ENCODE data around the gene JMJD1C. TPM values are rescaled to one million over a fixed set of nuclear protein-coding genes. Genes with fewer than 3 reads are reported as not detected.
"Not testable (repeated sequence)": the region's sequence is repeated elsewhere in the genome, so short reads cannot be mapped to it uniquely, and the experiment has no call there.

Gene JMJD1C
- total RNA-seq, 2 donors from 2014 or later: 39.2 to 50.7 TPM

DNA sequence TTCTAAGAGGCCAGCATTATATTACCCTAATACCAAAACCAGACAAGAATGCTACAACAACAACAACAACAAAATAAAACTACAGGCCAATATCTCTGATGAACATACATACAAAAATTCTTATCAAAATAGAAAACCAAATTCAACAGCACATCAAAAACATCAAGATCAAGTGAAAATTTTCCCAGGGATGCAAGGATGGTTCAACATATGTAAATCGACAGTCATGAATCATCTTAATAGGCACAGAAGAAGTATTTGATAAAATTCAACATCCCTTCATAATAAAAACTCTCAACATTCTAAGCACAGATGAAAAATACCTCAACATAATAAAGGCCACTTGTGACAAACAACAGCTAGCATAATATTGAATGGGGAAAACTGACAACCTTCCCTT is 75.3 kb downstream of the JMJD1C start:
- H3K9me3 Mint-ChIP-seq: peaks cover 3% of the 10 kb centered on the region
- no peak overlapping the region for H3K4me3 Mint-ChIP-seq
- ATAC-seq (no peak), DNase-seq (ENCODE audit: low spot score) (no peak)
- H3K36me3 Mint-ChIP-seq: peaks cover 15% of the 10 kb centered on the region
- peaks cover 38 to 51% of the 10 kb centered on the region in 2 donors for H3K4me1 Mint-ChIP-seq (ENCODE audit: low read depth in 2 of 2)
- H3K27ac Mint-ChIP-seq: peak overlapping the region in 1 of 2 donors; percentile 41
- H3K27me3 Mint-ChIP-seq: peaks cover 22 to 25% of the 10 kb centered on the region in 2 donors

DNA sequence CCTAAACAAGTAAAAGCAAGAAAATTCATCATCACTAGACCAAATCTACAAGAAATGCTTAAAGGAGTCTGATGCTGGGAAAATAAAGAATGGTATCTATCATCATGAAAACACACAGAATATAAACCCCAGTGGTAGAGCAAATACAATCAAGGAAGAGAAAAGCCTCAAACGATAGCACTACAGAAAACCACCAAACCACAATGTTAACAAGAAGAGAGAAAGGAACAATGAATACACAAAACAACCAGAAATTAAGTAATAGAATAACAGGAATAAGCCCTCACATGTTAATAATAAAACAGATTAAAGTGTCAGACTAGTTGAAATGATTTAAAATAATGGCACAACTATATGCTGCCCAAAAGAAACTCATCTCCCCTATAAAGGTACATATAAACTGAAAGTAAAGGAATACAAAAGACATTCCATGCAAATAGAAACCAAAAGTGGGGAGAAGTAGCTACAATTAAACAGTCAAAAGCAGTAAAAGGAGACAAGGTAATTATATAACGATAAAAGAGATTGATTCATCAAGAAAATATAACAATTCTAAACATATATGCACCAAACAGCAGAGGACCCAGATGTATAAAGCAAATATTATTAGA is 77.3 kb downstream of the JMJD1C start:
- no peak overlapping the region for H3K27ac Mint-ChIP-seq
- H3K27me3 Mint-ChIP-seq: peaks cover 22 to 25% of the 10 kb centered on the region in 2 donors
- H3K4me1 Mint-ChIP-seq (ENCODE audit: low read depth in 2 of 2): peaks cover 43 to 57% of the 10 kb centered on the region in 2 donors
- ATAC-seq (peak; percentile 49 to 74), DNase-seq (ENCODE audit: low spot score) (no peak)
- peaks cover 15% of the 10 kb centered on the region for H3K36me3 Mint-ChIP-seq
- peak overlapping the region; percentile 61 for H3K4me3 Mint-ChIP-seq
- H3K9me3 Mint-ChIP-seq: peaks cover 3% of the 10 kb centered on the region

DNA sequence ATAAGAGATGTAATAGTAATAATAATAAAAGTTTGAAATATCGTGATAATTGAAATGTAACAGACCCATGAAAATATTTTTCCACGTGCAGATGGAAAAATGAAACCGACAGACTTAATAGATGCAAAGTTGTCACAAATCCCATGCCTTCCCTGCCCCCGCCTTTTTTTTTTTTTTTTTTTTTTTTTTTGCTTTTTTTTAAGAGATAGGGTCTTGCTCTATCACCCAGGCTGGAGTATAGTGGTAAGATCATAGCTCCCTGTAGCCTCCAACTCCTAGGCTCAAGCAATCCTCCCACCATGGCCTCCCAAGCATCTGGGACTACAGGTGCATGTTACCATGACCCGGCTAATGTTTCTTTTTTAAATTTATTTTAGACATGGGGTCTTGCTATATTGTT is 80.5 kb downstream of the JMJD1C start:
- no peak for ATAC-seq
- peaks cover 23 to 42% of the 10 kb centered on the region in 2 donors for H3K4me1 Mint-ChIP-seq (ENCODE audit: low read depth in 2 of 2)

DNA sequence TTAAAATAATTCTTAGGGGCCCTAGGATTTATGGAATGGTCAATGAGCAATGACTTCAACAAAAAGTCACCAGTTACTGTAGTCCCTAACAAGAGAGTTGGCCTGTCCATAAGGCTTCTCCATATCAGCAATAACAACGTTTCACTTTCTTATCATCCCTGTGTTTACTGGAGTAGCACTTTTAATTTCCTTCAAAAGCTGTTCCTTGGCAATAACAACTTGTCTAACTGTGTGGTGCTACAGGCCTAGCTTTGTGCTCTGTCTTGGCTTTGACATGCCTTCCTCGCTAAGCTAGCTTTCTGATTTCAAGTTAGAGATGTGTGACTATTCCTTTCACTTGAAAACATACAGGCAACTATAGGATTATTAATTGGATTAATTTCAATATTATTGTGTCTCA is 81.1 kb downstream of the JMJD1C start:
- DNase-seq (ENCODE audit: low spot score): no peak
- peaks cover 5 to 11% of the 10 kb centered on the region in 2 donors for H3K27me3 Mint-ChIP-seq
- no peak overlapping the region for H3K27ac Mint-ChIP-seq
- H3K4me1 Mint-ChIP-seq (ENCODE audit: low read depth in 2 of 2): peaks cover 23 to 38% of the 10 kb centered on the region in 2 donors
- H3K4me3 Mint-ChIP-seq: no peak overlapping the region
- H3K36me3 Mint-ChIP-seq: peaks cover 2% of the 10 kb centered on the region
- ATAC-seq: no peak
- no peaks in the 10 kb centered on the region for H3K9me3 Mint-ChIP-seq

More for the DNA sequence above, 80.5 kb downstream of the JMJD1C start:
- DNase-seq (ENCODE audit: low spot score): no peak
- H3K9me3 Mint-ChIP-seq: no peaks in the 10 kb centered on the region
- no peak overlapping the region for H3K4me3 Mint-ChIP-seq
- H3K27me3 Mint-ChIP-seq: peaks cover 10 to 17% of the 10 kb centered on the region in 2 donors
- H3K36me3 Mint-ChIP-seq: peaks cover 8% of the 10 kb centered on the region
- H3K27ac Mint-ChIP-seq: no peak overlapping the region

DNA sequence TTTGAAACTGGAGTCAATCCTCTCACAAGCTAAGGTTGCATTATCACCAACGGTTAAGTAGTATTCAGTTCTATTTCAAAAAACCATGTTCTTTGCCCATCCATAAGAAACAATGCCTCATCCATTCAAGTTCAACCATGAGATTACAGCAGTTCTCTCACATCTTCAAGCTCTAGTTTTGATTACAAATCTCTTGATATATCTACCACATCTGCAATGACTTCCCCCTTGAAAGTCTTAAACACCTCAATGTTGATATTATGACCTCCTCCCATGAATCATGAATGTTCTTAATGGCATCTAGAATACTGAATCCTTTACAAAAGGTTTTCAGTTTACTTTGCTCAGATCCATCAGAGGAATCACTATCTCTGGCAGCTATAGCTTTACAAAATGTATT is 81.8 kb downstream of the JMJD1C start:
- DNase-seq (ENCODE audit: low spot score) (no peak), ATAC-seq (no peak)
- Mint-ChIP-seq H3K36me3 (no peaks in the 10 kb centered on the region), H3K9me3 (no peaks in the 10 kb centered on the region), H3K27ac (no peak overlapping the region), H3K4me1 (ENCODE audit: low read depth in 2 of 2) (peaks cover 23 to 37% of the 10 kb centered on the region in 2 donors), H3K4me3 (no peak overlapping the region), H3K27me3 (peaks cover 5 to 8% of the 10 kb centered on the region in 2 donors)

DNA sequence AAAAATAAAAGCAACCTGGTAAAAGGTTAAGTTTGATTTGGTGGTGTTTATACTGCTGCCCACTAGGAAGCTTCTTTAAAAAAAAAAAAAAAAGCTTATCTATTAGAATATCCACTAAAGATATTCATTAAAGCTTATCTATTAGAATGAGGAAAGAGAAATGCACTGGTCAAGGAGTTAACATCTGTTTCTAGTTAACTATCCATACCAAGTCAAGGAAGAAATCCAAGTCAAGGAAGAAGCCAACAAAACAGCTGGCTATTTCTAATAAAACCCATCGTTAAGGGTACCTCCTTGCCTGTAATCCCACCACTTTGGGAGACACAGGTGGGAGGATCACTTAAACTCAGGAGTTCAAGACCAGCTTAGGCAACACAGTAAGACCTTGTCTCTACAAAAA is 82.6 kb downstream of the JMJD1C start:
- peaks cover 5 to 8% of the 10 kb centered on the region in 2 donors for H3K27me3 Mint-ChIP-seq
- H3K4me1 Mint-ChIP-seq (ENCODE audit: low read depth in 2 of 2): peaks cover 16 to 28% of the 10 kb centered on the region in 2 donors
- no peaks in the 10 kb centered on the region for H3K36me3 Mint-ChIP-seq

DNA sequence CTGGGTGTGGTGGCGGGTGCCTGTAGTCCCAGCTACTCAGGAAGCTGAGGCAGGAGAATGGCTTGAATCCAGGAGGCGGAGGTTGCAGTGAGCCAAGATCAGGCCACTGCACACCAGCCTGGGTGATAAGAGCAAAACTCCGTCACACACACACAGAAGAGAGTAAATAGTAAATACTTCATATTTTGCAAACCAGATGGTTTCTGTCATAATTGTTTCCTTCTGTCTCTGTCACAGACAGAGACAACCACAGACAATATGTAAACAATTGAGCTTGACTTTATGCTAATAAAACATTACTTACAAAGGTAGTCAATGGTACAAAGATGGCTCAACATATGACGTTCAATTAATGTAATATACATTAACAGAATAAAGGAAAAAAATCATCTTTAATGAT is 83.7 kb downstream of the JMJD1C start:
- Mint-ChIP-seq H3K27ac (no peak overlapping the region), H3K27me3 (peaks cover 5 to 6% of the 10 kb centered on the region in 2 donors), H3K36me3 (no peaks in the 10 kb centered on the region), H3K4me1 (ENCODE audit: low read depth in 2 of 2) (peaks cover 14 to 24% of the 10 kb centered on the region in 2 donors), H3K9me3 (no peaks in the 10 kb centered on the region), H3K4me3 (no peak overlapping the region)
- DNase-seq (ENCODE audit: low spot score) (no peak), ATAC-seq (no peak)

More for the DNA sequence above, 82.6 kb downstream of the JMJD1C start:
- no peak for ATAC-seq
- no peaks in the 10 kb centered on the region for H3K9me3 Mint-ChIP-seq
- no peak for DNase-seq (ENCODE audit: low spot score)
- H3K27ac Mint-ChIP-seq: no peak overlapping the region
- no peak overlapping the region for H3K4me3 Mint-ChIP-seq

DNA sequence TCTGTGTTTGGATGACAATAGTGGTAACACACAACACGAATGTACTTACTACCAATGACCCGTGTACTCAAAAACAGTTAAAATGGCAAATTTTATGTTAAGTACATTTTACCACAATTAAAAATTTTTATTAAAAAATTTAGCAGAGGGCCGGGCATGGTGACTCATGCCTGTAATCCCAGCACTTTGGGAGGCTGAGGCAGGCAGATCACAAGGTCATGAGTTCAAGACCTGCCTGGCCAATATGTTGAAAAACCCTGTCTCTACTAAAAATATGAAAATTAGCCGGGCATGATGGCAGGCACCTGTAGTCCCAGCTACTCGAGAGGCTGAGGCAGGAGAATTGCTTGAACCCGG is 88.5 kb downstream of the JMJD1C start:
- H3K27me3 Mint-ChIP-seq; H3K9me3 Mint-ChIP-seq; DNase-seq (ENCODE audit: low spot score); H3K27ac Mint-ChIP-seq; H3K36me3 Mint-ChIP-seq; H3K4me3 Mint-ChIP-seq; ATAC-seq: not testable (repeated sequence)
- peaks cover 23 to 32% of the 10 kb centered on the region in 2 donors for H3K4me1 Mint-ChIP-seq (ENCODE audit: low read depth in 2 of 2)

DNA sequence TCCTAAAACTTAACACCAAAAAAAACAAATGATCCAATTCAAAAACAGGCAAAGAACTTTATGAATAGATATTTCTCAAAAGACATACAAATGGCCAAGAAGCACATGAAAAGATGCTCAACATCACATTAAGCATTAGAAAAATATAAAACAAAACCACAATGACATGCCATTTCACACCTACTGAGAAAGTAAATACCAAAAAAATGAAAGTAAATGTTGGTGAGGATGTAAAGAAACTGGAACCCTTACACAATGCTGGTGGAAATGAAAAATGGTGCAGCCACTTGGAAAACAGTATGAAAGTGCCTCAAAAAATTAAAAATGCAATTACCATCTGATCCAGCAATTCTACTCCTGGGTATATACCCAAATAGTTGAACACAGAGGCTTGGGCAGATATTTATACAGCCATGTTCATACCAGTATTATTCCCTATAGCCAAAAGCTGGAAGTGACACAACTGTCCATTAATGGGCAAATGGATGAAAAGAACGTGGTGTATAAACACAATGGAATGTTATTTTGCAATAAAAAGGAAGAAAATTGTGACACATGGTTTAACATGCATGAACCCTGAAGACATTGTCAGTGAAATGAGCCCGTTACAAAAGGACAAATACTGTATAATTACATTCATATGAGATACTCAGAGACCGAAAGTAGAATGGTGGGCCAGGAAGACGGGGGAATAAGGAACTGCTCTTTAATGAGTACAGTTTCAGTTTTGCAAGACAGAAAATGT is 89.0 kb downstream of the JMJD1C start:
- no peak for DNase-seq (ENCODE audit: low spot score)
- no peaks in the 10 kb centered on the region for H3K36me3 Mint-ChIP-seq
- H3K4me3 Mint-ChIP-seq: no peak overlapping the region
- H3K27me3 Mint-ChIP-seq: no peaks in the 10 kb centered on the region
- H3K9me3 Mint-ChIP-seq: no peaks in the 10 kb centered on the region
- ATAC-seq: no peak
- H3K4me1 Mint-ChIP-seq (ENCODE audit: low read depth in 2 of 2): peaks cover 23 to 32% of the 10 kb centered on the region in 2 donors
- no peak overlapping the region for H3K27ac Mint-ChIP-seq

DNA sequence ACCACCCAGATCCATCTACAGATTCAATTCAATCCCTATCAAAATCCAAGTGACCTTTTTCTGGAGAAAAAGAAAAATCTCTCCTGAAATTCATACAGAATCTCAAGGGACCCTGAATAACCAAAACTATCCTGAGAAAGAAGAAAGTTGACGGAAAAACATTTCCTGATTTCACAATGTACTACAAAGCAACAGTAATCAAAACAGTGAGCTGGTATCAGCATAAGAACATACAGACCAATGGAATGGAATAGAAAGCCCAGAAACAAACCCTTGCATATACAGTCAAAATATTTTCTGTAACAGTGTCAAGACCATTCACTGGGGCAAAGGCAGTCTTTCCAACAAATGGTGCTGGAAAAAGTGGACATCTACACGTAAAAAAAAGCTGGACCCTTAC is 89.9 kb downstream of the JMJD1C start:
- Mint-ChIP-seq H3K27ac (no peak overlapping the region), H3K4me3 (no peak overlapping the region), H3K27me3 (no peaks in the 10 kb centered on the region), H3K9me3 (no peaks in the 10 kb centered on the region), H3K36me3 (no peaks in the 10 kb centered on the region), H3K4me1 (ENCODE audit: low read depth in 2 of 2) (peaks cover 20 to 27% of the 10 kb centered on the region in 2 donors)
- no peak for ATAC-seq
- no peak for DNase-seq (ENCODE audit: low spot score)

DNA sequence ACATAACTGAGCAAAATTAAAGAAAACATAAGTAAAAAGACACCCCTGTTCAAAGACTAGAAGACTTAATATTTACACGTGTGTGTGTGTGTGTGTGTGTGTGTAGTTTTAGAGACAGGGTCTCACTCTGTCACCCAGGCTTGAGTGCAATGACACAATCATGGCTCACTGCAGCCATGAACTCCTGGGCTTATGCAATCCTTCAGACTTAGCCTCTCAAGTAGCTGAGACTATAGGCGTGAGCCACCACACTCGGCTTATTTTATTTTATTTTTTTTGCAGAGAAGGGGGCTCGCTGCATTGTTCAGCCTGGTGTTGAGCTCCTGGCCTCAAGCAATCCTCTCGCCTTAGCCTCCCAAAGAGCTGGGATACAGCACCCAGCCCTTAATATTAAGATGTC is 90.3 kb downstream of the JMJD1C start:
- no peak overlapping the region for H3K27ac Mint-ChIP-seq
- no peaks in the 10 kb centered on the region for H3K9me3 Mint-ChIP-seq
- no peak overlapping the region for H3K4me3 Mint-ChIP-seq
- H3K4me1 Mint-ChIP-seq (ENCODE audit: low read depth in 2 of 2): peaks cover 20 to 27% of the 10 kb centered on the region in 2 donors
- ATAC-seq: no peak
- DNase-seq (ENCODE audit: low spot score): no peak
- H3K27me3 Mint-ChIP-seq: no peaks in the 10 kb centered on the region
- no peaks in the 10 kb centered on the region for H3K36me3 Mint-ChIP-seq

DNA sequence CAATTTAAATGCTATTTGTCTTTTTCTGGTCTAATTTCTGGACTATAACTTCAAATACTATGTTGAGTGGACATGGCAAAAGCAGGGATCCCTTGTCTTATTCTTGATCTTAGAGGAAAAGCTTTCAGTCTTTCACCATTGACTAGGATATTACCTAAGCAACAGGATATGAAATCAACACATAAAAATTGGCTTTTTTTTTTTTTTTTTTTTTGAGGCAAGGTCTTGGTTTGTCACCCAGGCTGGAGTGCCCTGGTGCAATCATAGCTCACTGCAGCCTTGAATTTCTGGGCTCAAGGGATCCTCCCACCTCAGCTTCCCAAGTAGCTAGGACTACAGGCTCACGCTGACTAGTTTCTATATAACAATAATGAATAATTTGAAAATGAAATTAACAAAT is 90.8 kb downstream of the JMJD1C start:
- Mint-ChIP-seq H3K27me3 (no peaks in the 10 kb centered on the region), H3K27ac (no peak overlapping the region), H3K4me1 (ENCODE audit: low read depth in 2 of 2) (peaks cover 20 to 27% of the 10 kb centered on the region in 2 donors), H3K4me3 (no peak overlapping the region), H3K36me3 (no peaks in the 10 kb centered on the region), H3K9me3 (no peaks in the 10 kb centered on the region)
- DNase-seq (ENCODE audit: low spot score) (no peak), ATAC-seq (no peak)

DNA sequence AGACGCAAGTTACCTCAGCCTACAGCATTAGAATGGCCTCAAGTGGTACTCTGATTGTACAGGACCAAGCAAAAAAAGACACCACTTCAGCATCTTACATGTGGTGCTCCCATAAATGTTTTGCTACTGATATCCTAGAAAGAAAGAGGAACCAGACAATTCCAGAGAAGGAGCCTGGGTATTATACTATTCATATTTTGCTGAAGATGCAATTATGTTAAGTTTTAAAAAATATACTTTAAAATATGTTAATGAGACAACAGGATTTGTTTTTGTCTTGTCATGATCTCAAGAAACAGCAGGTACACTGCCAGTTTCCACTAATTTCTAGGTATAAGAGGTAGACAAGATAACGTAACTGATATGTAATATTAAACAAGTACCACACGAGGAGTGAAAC is 92.6 kb downstream of the JMJD1C start:
- no peaks in the 10 kb centered on the region for H3K27me3 Mint-ChIP-seq
- DNase-seq (ENCODE audit: low spot score): no peak
- ATAC-seq: no peak
- no peaks in the 10 kb centered on the region for H3K36me3 Mint-ChIP-seq
- no peak overlapping the region for H3K4me3 Mint-ChIP-seq
- peaks cover 20 to 27% of the 10 kb centered on the region in 2 donors for H3K4me1 Mint-ChIP-seq (ENCODE audit: low read depth in 2 of 2)
- no peaks in the 10 kb centered on the region for H3K9me3 Mint-ChIP-seq
- H3K27ac Mint-ChIP-seq: no peak overlapping the region

DNA sequence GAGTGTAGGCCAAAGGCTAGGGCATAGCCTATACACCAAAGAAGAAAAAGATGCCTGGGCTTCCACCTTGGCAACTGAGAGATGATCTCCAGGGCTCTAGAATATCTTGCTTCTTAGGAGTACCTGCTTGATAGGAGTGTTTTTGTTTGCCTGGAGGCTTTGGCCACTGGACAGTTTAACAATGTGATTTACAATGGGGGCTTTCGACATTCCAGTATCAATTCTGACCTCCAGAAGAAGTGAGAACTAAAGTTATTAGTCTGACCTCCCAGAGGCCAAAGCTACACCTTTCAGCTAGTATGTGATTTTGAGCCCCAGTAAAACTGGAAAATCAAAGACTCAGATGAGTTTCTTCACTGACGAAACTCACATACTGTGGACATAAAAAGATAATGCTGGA is 96.1 kb downstream of the JMJD1C start:
- no peak overlapping the region for H3K4me3 Mint-ChIP-seq
- no peak for ATAC-seq
- H3K4me1 Mint-ChIP-seq (ENCODE audit: low read depth in 2 of 2): peaks cover 5 to 6% of the 10 kb centered on the region in 2 donors
- H3K27ac Mint-ChIP-seq: no peak overlapping the region
- DNase-seq (ENCODE audit: low spot score): no peak
- no peaks in the 10 kb centered on the region for H3K9me3 Mint-ChIP-seq
- H3K36me3 Mint-ChIP-seq: no peaks in the 10 kb centered on the region
- no peaks in the 10 kb centered on the region for H3K27me3 Mint-ChIP-seq
